ENCODE data around the gene ERMAP.

The ERMAP gene

DNA sequence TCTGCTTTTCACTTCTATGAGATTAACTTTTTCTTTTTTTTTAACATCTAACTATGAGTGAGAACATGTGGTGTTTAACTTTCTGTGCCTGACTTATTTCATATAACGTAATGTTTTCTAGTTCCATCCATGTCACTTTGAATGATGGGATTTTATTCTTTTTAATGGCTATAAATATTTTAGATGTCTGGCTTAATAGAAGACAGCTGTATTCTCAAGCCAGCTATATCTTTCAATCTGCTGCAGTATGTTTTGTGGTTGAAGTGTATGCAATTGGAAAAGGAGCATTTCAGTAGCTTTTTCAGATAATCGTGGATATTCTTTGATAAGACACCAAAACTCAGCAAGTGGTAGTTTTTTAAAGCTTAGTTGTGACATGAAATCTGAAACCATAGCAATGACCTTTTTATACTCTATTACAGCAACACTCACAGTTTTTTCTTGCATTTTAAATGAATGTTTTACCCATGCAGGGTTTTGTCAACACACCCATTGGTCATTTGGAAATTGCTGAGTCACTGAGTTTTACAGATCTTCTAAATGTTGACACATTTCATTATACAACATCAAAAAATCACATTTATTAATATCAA is 6.0 kb downstream of the ERMAP start:
- Histone ChIP-seq H3K23ac (ENCODE audit: low read depth, low read length, poor library complexity) (no peak overlapping the region), H2AK5ac (ENCODE audit: low read depth, low read length) (no peak overlapping the region), H3K27me3 (ENCODE audit: control insufficient read depth in 3 of 3, insufficient read depth in 3 of 3, low read depth in 1 of 3, low read length in 3 of 3) (no peaks in the 10 kb centered on the region), H2BK15ac (ENCODE audit: low read length) (no peak overlapping the region), H3K9ac (ENCODE audit: low read depth, low read length, poor library complexity) (no peak overlapping the region), H3K36me3 (replicated peaks in 1 of 2; ENCODE audit: control insufficient read depth in 2 of 2, insufficient read depth in 2 of 2, low read length in 2 of 2) (no peaks in the 10 kb centered on the region), H2BK12ac (ENCODE audit: low read length) (no peak overlapping the region), H4K91ac (ENCODE audit: low read depth, low read length, poor library complexity) (no peak overlapping the region), H3K18ac (ENCODE audit: low read length) (no peak overlapping the region), H2BK120ac (ENCODE audit: low read depth, low read length) (no peak overlapping the region), H2AFZ (ENCODE audit: low read length) (no peak overlapping the region), H3K14ac (ENCODE audit: low read length) (no peak overlapping the region), H3K4me1 (ENCODE audit: control insufficient read depth in 2 of 2, insufficient read depth in 1 of 2, low read depth in 1 of 2, low read length in 2 of 2) (no peaks in the 10 kb centered on the region), H3K79me1 (ENCODE audit: low read depth, low read length) (no peaks in the 10 kb centered on the region), H4K8ac (ENCODE audit: low read depth, low read length) (no peak overlapping the region), H3K4me2 (ENCODE audit: insufficient read depth, low read length, poor library complexity, severe bottlenecking) (no peak overlapping the region), H2BK5ac (ENCODE audit: low read length) (no peak overlapping the region), H3K4me3 (ENCODE audit: low read length in 2 of 2) (no peak overlapping the region), H3K27ac (replicated peaks; ENCODE audit: low read length) (no peak overlapping the region), H3K9me3 (replicated peaks in 1 of 2; ENCODE audit: control insufficient read depth in 2 of 2, insufficient read depth in 1 of 2, low read depth in 1 of 2, low read length in 2 of 2) (no peaks in the 10 kb centered on the region), H3K4ac (ENCODE audit: low read length) (no peak overlapping the region)
- WGBS, 2 donors (ENCODE audit: extremely low coverage in 2 of 2, insufficient read length in 2 of 2, insufficient replicate concordance in 1 of 2), result no CpG with 5 or more reads among the region's 2 CpGs
- no peak for DNase-seq (ENCODE audit: low spot score)

GRCh38 chr1:42824481-42825035 is 7.6 kb downstream of the ERMAP start:
- H3K27me3 ChIP-seq (ENCODE audit: control insufficient read depth in 3 of 3, insufficient read depth in 3 of 3, low read depth in 1 of 3, low read length in 3 of 3), result no peaks in the 10 kb centered on the region
- no peak overlapping the region for H3K27ac ChIP-seq (replicated peaks; ENCODE audit: low read length)
- no peaks in the 10 kb centered on the region for H3K79me1 ChIP-seq (ENCODE audit: low read depth, low read length)
- H3K4me1 ChIP-seq (ENCODE audit: control insufficient read depth in 2 of 2, insufficient read depth in 1 of 2, low read depth in 1 of 2, low read length in 2 of 2), result no peaks in the 10 kb centered on the region
- no peak overlapping the region for H3K4ac ChIP-seq (ENCODE audit: low read length)
- no peak overlapping the region for H4K91ac ChIP-seq (ENCODE audit: low read depth, low read length, poor library complexity)
- H2BK12ac ChIP-seq (ENCODE audit: low read length), result no peak overlapping the region
- H2BK5ac ChIP-seq (ENCODE audit: low read length), result no peak overlapping the region
- H3K36me3 ChIP-seq (replicated peaks in 1 of 2; ENCODE audit: control insufficient read depth in 2 of 2, insufficient read depth in 2 of 2, low read length in 2 of 2), result no peaks in the 10 kb centered on the region
- no peak overlapping the region for H2AFZ ChIP-seq (ENCODE audit: low read length)
- no peak overlapping the region for H2BK120ac ChIP-seq (ENCODE audit: low read depth, low read length)
- no peaks in the 10 kb centered on the region for H3K9me3 ChIP-seq (replicated peaks in 1 of 2; ENCODE audit: control insufficient read depth in 2 of 2, insufficient read depth in 1 of 2, low read depth in 1 of 2, low read length in 2 of 2)
- no peak overlapping the region for H3K14ac ChIP-seq (ENCODE audit: low read length)
- no peak overlapping the region for H3K23ac ChIP-seq (ENCODE audit: low read depth, low read length, poor library complexity)
- H2BK15ac ChIP-seq (ENCODE audit: low read length), result no peak overlapping the region
- no peak for DNase-seq (ENCODE audit: low spot score)
- no peak overlapping the region for H3K4me3 ChIP-seq (ENCODE audit: low read length in 2 of 2)
- no peak overlapping the region for H3K18ac ChIP-seq (ENCODE audit: low read length)
- H3K4me2 ChIP-seq (ENCODE audit: insufficient read depth, low read length, poor library complexity, severe bottlenecking), result no peak overlapping the region
- no peak overlapping the region for H4K8ac ChIP-seq (ENCODE audit: low read depth, low read length)
- no peak overlapping the region for H3K9ac ChIP-seq (ENCODE audit: low read depth, low read length, poor library complexity)
- WGBS, 2 donors (ENCODE audit: extremely low coverage in 2 of 2, insufficient read length in 2 of 2, insufficient replicate concordance in 1 of 2), result no CpG with 5 or more reads among the region's 4 CpGs
- no peak overlapping the region for H2AK5ac ChIP-seq (ENCODE audit: low read depth, low read length)

GRCh38 chr1:42825036-42825851 is 8.3 kb downstream of the ERMAP start:
- no CpG with 5 or more reads among the region's 10 CpGs for WGBS, 2 donors (ENCODE audit: extremely low coverage in 2 of 2, insufficient read length in 2 of 2, insufficient replicate concordance in 1 of 2)
- Histone ChIP-seq H3K4me2 (ENCODE audit: insufficient read depth, low read length, poor library complexity, severe bottlenecking) (no peak overlapping the region), H2AK5ac (ENCODE audit: low read depth, low read length) (no peak overlapping the region), H3K18ac (ENCODE audit: low read length) (peak overlapping the region; percentile 11), H3K4ac (ENCODE audit: low read length) (no peak overlapping the region), H2BK12ac (ENCODE audit: low read length) (no peak overlapping the region), H3K9me3 (replicated peaks in 1 of 2; ENCODE audit: control insufficient read depth in 2 of 2, insufficient read depth in 1 of 2, low read depth in 1 of 2, low read length in 2 of 2) (no peaks in the 10 kb centered on the region), H3K36me3 (replicated peaks in 1 of 2; ENCODE audit: control insufficient read depth in 2 of 2, insufficient read depth in 2 of 2, low read length in 2 of 2) (no peaks in the 10 kb centered on the region), H4K8ac (ENCODE audit: low read depth, low read length) (no peak overlapping the region), H3K14ac (ENCODE audit: low read length) (no peak overlapping the region), H2AFZ (ENCODE audit: low read length) (no peak overlapping the region), H3K4me3 (ENCODE audit: low read length in 2 of 2) (no peak overlapping the region), H3K9ac (ENCODE audit: low read depth, low read length, poor library complexity) (no peak overlapping the region), H3K79me1 (ENCODE audit: low read depth, low read length) (no peaks in the 10 kb centered on the region), H3K23ac (ENCODE audit: low read depth, low read length, poor library complexity) (no peak overlapping the region), H4K91ac (ENCODE audit: low read depth, low read length, poor library complexity) (no peak overlapping the region), H2BK120ac (ENCODE audit: low read depth, low read length) (no peak overlapping the region), H2BK5ac (ENCODE audit: low read length) (no peak overlapping the region), H3K27ac (replicated peaks; ENCODE audit: low read length) (no peak overlapping the region), H3K27me3 (ENCODE audit: control insufficient read depth in 3 of 3, insufficient read depth in 3 of 3, low read depth in 1 of 3, low read length in 3 of 3) (no peaks in the 10 kb centered on the region), H3K4me1 (ENCODE audit: control insufficient read depth in 2 of 2, insufficient read depth in 1 of 2, low read depth in 1 of 2, low read length in 2 of 2) (no peaks in the 10 kb centered on the region), H2BK15ac (ENCODE audit: low read length) (no peak overlapping the region)
- DNase-seq (ENCODE audit: low spot score), result no peak

DNA sequence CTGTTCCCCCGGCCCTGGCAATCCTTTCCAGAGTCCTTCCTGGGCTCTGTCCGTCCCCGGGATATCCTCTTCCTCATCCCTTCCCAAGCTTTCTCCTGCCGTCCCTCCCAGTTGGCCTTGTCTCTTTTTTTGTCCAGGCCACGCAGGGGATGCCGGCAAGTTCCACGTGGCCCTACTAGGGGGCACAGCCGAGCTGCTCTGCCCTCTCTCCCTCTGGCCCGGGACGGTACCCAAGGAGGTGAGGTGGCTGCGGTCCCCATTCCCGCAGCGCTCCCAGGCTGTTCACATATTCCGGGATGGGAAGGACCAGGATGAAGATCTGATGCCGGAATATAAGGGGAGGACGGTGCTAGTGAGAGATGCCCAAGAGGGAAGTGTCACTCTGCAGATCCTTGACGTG is 13.7 kb downstream of the ERMAP start:
- H3K4me2 ChIP-seq (ENCODE audit: insufficient read depth, low read length, poor library complexity, severe bottlenecking), result no peak overlapping the region
- no peak overlapping the region for H2BK15ac ChIP-seq (ENCODE audit: low read length)
- H2BK120ac ChIP-seq (ENCODE audit: low read depth, low read length), result no peak overlapping the region
- H3K36me3 ChIP-seq (replicated peaks in 1 of 2; ENCODE audit: control insufficient read depth in 2 of 2, insufficient read depth in 2 of 2, low read length in 2 of 2), result no peaks in the 10 kb centered on the region
- H4K91ac ChIP-seq (ENCODE audit: low read depth, low read length, poor library complexity), result no peak overlapping the region
- H3K4me1 ChIP-seq (ENCODE audit: control insufficient read depth in 2 of 2, insufficient read depth in 1 of 2, low read depth in 1 of 2, low read length in 2 of 2), result no peaks in the 10 kb centered on the region
- H2AFZ ChIP-seq (ENCODE audit: low read length), result no peak overlapping the region
- H3K79me1 ChIP-seq (ENCODE audit: low read depth, low read length), result no peaks in the 10 kb centered on the region
- no peak for DNase-seq (ENCODE audit: low spot score)
- H3K9ac ChIP-seq (ENCODE audit: low read depth, low read length, poor library complexity), result no peak overlapping the region
- H4K8ac ChIP-seq (ENCODE audit: low read depth, low read length), result no peak overlapping the region
- no peaks in the 10 kb centered on the region for H3K9me3 ChIP-seq (replicated peaks in 1 of 2; ENCODE audit: control insufficient read depth in 2 of 2, insufficient read depth in 1 of 2, low read depth in 1 of 2, low read length in 2 of 2)
- H3K27me3 ChIP-seq (ENCODE audit: control insufficient read depth in 3 of 3, insufficient read depth in 3 of 3, low read depth in 1 of 3, low read length in 3 of 3), result no peaks in the 10 kb centered on the region
- H3K4ac ChIP-seq (ENCODE audit: low read length), result no peak overlapping the region
- peak overlapping the region; percentile 15 for H3K14ac ChIP-seq (ENCODE audit: low read length)
- H2BK12ac ChIP-seq (ENCODE audit: low read length), result no peak overlapping the region
- WGBS, 2 donors (ENCODE audit: extremely low coverage in 2 of 2, insufficient read length in 2 of 2, insufficient replicate concordance in 1 of 2), result no CpG with 5 or more reads among the region's 17 CpGs
- H3K4me3 ChIP-seq (ENCODE audit: low read length in 2 of 2), result no peak overlapping the region
- no peak overlapping the region for H2BK5ac ChIP-seq (ENCODE audit: low read length)
- H3K23ac ChIP-seq (ENCODE audit: low read depth, low read length, poor library complexity), result no peak overlapping the region
- H3K18ac ChIP-seq (ENCODE audit: low read length), result no peak overlapping the region
- H3K27ac ChIP-seq (replicated peaks; ENCODE audit: low read length), result no peak overlapping the region
- H2AK5ac ChIP-seq (ENCODE audit: low read depth, low read length), result peak overlapping the region; percentile 5
